HCT116 (cell line): Measurements from ENCODE around the gene WNK2. TPM values are rescaled to one million over a fixed set of nuclear protein-coding genes. Genes with fewer than 3 reads are reported as not detected.

Experiments used
- ATAC-seq: fragments of 200-7000 bp; cut with Tn5 transposase; 2 replicates; pipeline ENCODE4 v1.9.1; 2020; ENCODE audit warnings: mild to moderate bottlenecking, moderate library complexity
- BruUV-seq: library from RNA; stranded (reverse); fragments of 400-500 nt; replicated peaks from 2 replicates; lab custom pipeline; 2021; lab: Mats Ljungman, UMichigan
- CTCF ChIA-PET: fragments of 300-600 bp; sonication (Branson Sonifier 250); formaldehyde crosslinking; loops from one replicate; lab custom pipeline; 2021; ENCODE audit warnings: antibody characterized with exemption; lab: Charles Lee
- POLR2A ChIA-PET: fragments of 300-600, 350-600 bp; sonication (Branson Sonifier 250); formaldehyde crosslinking; loops from one replicate; lab custom pipeline; 2021; ENCODE audit warnings: antibody characterized with exemption; lab: Charles Lee
- RAD21 ChIA-PET, 2 experiments: fragments of 300-600 bp; sonication (Branson Sonifier 250); formaldehyde crosslinking; loops; one replicate each; lab custom pipeline; 2023; ENCODE audit warnings: low total read pairs in 2 of 2; ENCODE audit not compliant: uncharacterized antibody in 2 of 2, unreplicated experiment in 2 of 2, low non-redundant PET in 1 of 2; lab: Charles Lee
- DNase-seq: peaks from one replicate; pipeline ENCODE4 v3.0.0-alpha.2; 2010; ENCODE audit warnings: low read depth, low spot score
- H2AFZ ChIP-seq: fragments of 200-600 bp; shearing (Covaris generic), sonication (generic); 2 replicates; pipeline ENCODE4 v1.6.1; 2017; ENCODE audit warnings: low read depth, mixed run types, mixed read lengths, antibody characterized with exemption, low read length; ENCODE audit not compliant: poor library complexity, severe bottlenecking
- H3K27ac ChIP-seq: 2 replicates; pipeline ENCODE4 v1.5.1; 2012; ENCODE audit warnings: low read depth, low read length
- H3K27me3 ChIP-seq: fragments of 200-600 bp; sonication (generic); 2 replicates; pipeline ENCODE4 v1.6.1; 2016; ENCODE audit warnings: mixed run types, low read length, mixed read lengths; ENCODE audit not compliant: insufficient read depth
- H3K36me3 ChIP-seq, 2 experiments: fragments of 200-500 bp in 1 of 2; fragments of 200-600 bp in 1 of 2; sonication (Bioruptor generic) in 1 of 2; sonication (generic) in 1 of 2; 2 replicates each; pipeline versions ENCODE4 v1.5.1 to v1.6.1; 2014 to 2016; ENCODE audit warnings: low read length in 2 of 2, inconsistent platforms in 1 of 2, mixed read lengths in 1 of 2, mixed run types in 1 of 2; ENCODE audit not compliant: insufficient read depth in 2 of 2, control insufficient read depth in 1 of 2
- H3K4me1 ChIP-seq, 2 experiments: fragments of 200-600 bp in 1 of 2; sonication (generic) in 1 of 2; 2 replicates each; pipeline versions ENCODE4 v1.5.1 to v1.6.1; 2012 to 2017; ENCODE audit warnings: low read length in 2 of 2, inconsistent platforms in 1 of 2, mild to moderate bottlenecking in 1 of 2, mixed read lengths in 1 of 2, mixed run types in 1 of 2, moderate library complexity in 1 of 2; ENCODE audit not compliant: insufficient read depth in 2 of 2, control insufficient read depth in 1 of 2
- H3K4me2 ChIP-seq: fragments of 200-600 bp; sonication (generic); 2 replicates; pipeline ENCODE4 v1.6.1; 2017; ENCODE audit warnings: mixed run types, low read length, mixed read lengths
- H3K4me3 ChIP-seq, 2 experiments: fragments of 200-600 bp in 1 of 2; sonication (generic) in 1 of 2; replicated peaks in 1 of 2; 2 replicates each; pipeline ENCODE4 v1.5.1; 2011 to 2016; ENCODE audit warnings: low read length in 2 of 2, control low read depth in 1 of 2, low read depth in 1 of 2, mild to moderate bottlenecking in 1 of 2, mixed read lengths in 1 of 2, mixed run types in 1 of 2
- H3K79me2 ChIP-seq: fragments of 200-600 bp; sonication (generic); 2 replicates; pipeline ENCODE4 v1.6.1; 2017; ENCODE audit warnings: mild to moderate bottlenecking, mixed run types, low read length, moderate library complexity, mixed read lengths; ENCODE audit not compliant: insufficient read depth
- H3K9ac ChIP-seq: fragments of 200-600 bp; sonication (generic); 2 replicates; pipeline ENCODE4 v1.6.1; 2016; ENCODE audit warnings: low read length, mixed read lengths
- H3K9me2 ChIP-seq: fragments of 200-600 bp; sonication (generic), shearing (Covaris generic); 2 replicates; pipeline ENCODE4 v1.6.1; 2017; ENCODE audit warnings: mixed run types, mild to moderate bottlenecking, moderate library complexity; ENCODE audit not compliant: insufficient read depth
- H3K9me3 ChIP-seq, 2 experiments: fragments of 200-500 bp in 1 of 2; fragments of 200-600 bp in 1 of 2; sonication (Bioruptor generic) in 1 of 2; sonication (generic) in 1 of 2; 2 replicates each; pipeline ENCODE4 v1.6.1; 2014 to 2017; ENCODE audit warnings: low read length in 2 of 2, mixed read lengths in 2 of 2, inconsistent platforms in 1 of 2, low read depth in 1 of 2, mild to moderate bottlenecking in 1 of 2, mixed run types in 1 of 2, moderate library complexity in 1 of 2; ENCODE audit not compliant: control insufficient read depth in 1 of 2, insufficient read depth in 1 of 2
- H4K20me1 ChIP-seq: fragments of 200-600 bp; sonication (generic), shearing (Covaris generic); 2 replicates; pipeline ENCODE4 v1.6.1; 2017; ENCODE audit warnings: mixed run types, mild to moderate bottlenecking, moderate library complexity; ENCODE audit not compliant: insufficient read depth
- FOSL1 ChIP-seq: IDR thresholded peaks from 2 replicates; pipeline ENCODE4 v1.6.1; 2012; ENCODE audit warnings: low read depth
- JUND ChIP-seq: IDR thresholded peaks from 2 replicates; pipeline ENCODE4 v1.6.1; 2012
- MAX ChIP-seq: IDR thresholded peaks from 2 replicates; pipeline ENCODE4 v1.6.1; 2012
- REST ChIP-seq: IDR thresholded peaks from 2 replicates; pipeline ENCODE4 v1.6.1; 2012; ENCODE audit warnings: low read depth
- SIN3A ChIP-seq: IDR thresholded peaks from 2 replicates; pipeline ENCODE4 v1.6.1; 2012; ENCODE audit warnings: low read depth
- SP1 ChIP-seq: IDR thresholded peaks from 2 replicates; pipeline ENCODE4 v1.6.1; 2012; ENCODE audit warnings: low read depth
- SRF ChIP-seq: IDR thresholded peaks from 2 replicates; pipeline ENCODE4 v1.6.1; 2012; ENCODE audit warnings: low read depth
- intact Hi-C: fragments of 100-400 bp; cut with micrococcal nuclease; formaldehyde crosslinking; loops from 2 replicates; pipeline ENCODE4 v1.10.0; 2022
- total RNA-seq: library from RNA; stranded (reverse); gene quantifications from one replicate; pipeline ENCODE4 v1.2.1, GENCODE V29; 2021; ENCODE audit not compliant: unreplicated experiment

The WNK2 gene
- total RNA-seq, 1 experiment from 2014 or later = 24.4 TPM

- Histone ChIP-seq H3K79me2 (peaks cover 7% of the 10 kb centered on the region), H3K4me1 (peaks cover 0 to 6% of the 10 kb centered on the region in 2 experiments; a peak in 1 of 4 replicates), H3K27ac (no peak overlapping the region), H3K36me3 (no peaks in the 10 kb centered on the region), H3K9ac (no peak overlapping the region), H2AFZ (no peak overlapping the region), H3K9me3 (no peaks in the 10 kb centered on the region), H4K20me1 (no peaks in the 10 kb centered on the region), H3K9me2 (no peaks in the 10 kb centered on the region), H3K4me3 (no peak overlapping the region), H3K27me3 (no peaks in the 10 kb centered on the region), H3K4me2 (no peak overlapping the region)
- intact Hi-C loops = no loop called here
- ChIA-PET POLR2A (no interaction called here), RAD21 (no interaction called here), CTCF (no interaction called here)
- no peak for ATAC-seq
- no TSS peak for BruUV-seq
- DNase-seq = no peak
- TF ChIP-seq SIN3A (no peak), SP1 (no peak), JUND (no peak), MAX (no peak), REST (no peak), FOSL1 (no peak), SRF (no peak)
Measured at GRCh38 chr9:93203026-93203717, 19.2 kb downstream of the WNK2 start.
